ENCODE measurements around the gene ABHD16A.
"Not testable (repeated sequence)": the region's sequence is repeated elsewhere in the genome, so short reads cannot be mapped to it uniquely, and the experiment has no call there.

The ABHD16A gene

DNA sequence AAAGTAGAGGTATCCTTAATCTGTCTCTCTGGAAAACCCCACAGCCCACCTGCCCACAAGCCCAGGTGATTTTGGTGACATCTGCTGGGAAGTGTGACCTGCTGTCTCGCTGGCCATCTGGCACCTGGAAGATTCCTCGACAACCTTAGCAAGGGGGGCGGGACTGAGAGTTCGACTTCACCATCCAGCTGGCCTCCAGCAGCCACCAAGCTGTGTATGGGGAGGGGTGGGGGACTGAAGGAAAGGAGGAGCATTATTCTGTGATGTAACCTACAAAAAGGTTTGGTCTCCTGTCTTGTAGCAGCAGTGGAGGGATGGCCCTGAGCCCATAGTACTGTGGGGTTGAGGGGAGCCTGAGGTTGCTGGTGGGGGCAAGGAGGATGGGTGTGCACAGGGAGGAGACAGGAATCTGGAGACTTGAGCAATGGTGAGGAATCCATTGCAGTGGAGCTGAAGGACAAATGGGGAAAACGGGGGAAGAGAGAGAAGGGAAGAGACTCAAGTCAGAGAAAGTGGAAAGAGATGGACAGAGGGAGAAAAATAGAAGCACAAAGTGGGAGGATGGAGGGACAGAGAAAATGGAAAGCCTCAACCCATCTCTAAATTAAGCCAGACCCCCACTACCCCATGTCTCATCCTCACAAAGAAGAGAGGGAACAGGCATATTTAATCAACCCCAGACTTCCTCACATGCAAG lies 7.5 kb upstream of the ABHD16A start:
- H3K9me3 Mint-ChIP-seq: no peaks in the 10 kb centered on the region
- H3K27me3 Mint-ChIP-seq: no peaks in the 10 kb centered on the region
- H3K36me3 Mint-ChIP-seq (ENCODE audit: low read depth): no peaks in the 10 kb centered on the region
- H3K4me1 Mint-ChIP-seq (ENCODE audit: low read depth): peaks cover 14% of the 10 kb centered on the region
- no peak overlapping the region for H3K27ac Mint-ChIP-seq
- no peak overlapping the region for H3K4me3 Mint-ChIP-seq

DNA sequence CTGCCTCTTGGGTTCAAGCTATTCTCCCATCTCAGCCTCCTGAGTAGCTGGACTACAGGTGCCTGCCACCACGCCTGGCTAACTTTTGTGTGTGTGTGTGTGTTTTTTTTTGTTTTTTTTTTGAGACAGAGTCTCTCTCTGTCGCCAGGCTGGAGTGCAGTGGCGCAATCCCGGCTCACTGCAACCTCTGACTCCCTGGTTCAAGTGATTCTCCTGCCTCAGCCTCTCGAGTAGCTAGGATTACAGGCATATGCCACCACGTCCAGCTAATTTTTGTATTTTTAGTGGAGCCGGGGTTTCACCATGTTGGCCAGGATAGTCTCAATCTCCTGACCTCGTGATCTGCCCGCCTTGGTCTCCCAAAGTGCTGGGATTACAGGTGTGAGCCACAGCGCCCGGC lies 6.0 kb upstream of the ABHD16A start:
- H3K4me3 Mint-ChIP-seq; H3K36me3 Mint-ChIP-seq (ENCODE audit: low read depth); H3K27ac Mint-ChIP-seq; H3K9me3 Mint-ChIP-seq; H3K27me3 Mint-ChIP-seq: not testable (repeated sequence)
- peaks cover 14% of the 10 kb centered on the region for H3K4me1 Mint-ChIP-seq (ENCODE audit: low read depth)

DNA sequence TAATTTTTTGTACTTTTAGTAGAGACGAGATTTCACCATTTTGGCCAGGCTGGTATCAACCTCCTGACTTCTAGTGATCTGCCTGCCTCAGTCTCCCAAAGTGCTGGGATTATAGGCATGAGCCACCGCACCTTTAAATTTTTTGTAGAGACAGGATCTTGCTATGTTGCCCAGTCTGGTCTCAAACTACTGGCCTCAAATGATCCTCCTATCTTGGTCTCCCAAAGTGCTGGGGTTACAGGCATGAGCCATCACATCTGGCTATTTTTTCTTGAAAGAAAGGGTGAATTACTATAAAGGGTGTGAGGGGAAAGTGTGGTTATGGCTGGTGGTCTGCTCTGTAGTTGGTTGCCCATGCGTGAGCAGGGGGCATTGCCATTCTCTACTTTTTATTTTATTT lies 5.1 kb upstream of the ABHD16A start:
- H3K27me3 Mint-ChIP-seq: no peaks in the 10 kb centered on the region
- H3K4me3 Mint-ChIP-seq: no peak overlapping the region
- H3K4me1 Mint-ChIP-seq (ENCODE audit: low read depth): peaks cover 14% of the 10 kb centered on the region
- H3K36me3 Mint-ChIP-seq (ENCODE audit: low read depth): no peaks in the 10 kb centered on the region
- H3K27ac Mint-ChIP-seq: no peak overlapping the region
- H3K9me3 Mint-ChIP-seq: no peaks in the 10 kb centered on the region

DNA sequence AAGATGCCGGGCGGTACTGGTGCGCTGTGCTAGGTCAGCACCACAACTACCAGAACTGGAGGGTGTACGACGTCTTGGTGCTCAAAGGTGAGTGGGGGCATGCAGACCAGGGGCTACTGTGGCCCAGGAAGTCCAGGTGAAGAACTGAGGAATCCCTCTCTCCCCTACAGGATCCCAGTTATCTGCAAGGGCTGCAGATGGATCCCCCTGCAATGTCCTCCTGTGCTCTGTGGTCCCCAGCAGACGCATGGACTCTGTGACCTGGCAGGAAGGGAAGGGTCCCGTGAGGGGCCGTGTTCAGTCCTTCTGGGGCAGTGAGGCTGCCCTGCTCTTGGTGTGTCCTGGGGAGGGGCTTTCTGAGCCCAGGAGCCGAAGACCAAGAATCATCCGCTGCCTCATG lies 4.6 kb upstream of the ABHD16A start:
- Mint-ChIP-seq H3K36me3 (ENCODE audit: low read depth) (no peaks in the 10 kb centered on the region), H3K9me3 (no peaks in the 10 kb centered on the region), H3K27me3 (no peaks in the 10 kb centered on the region), H3K4me1 (ENCODE audit: low read depth) (peaks cover 14% of the 10 kb centered on the region), H3K27ac (no peak overlapping the region), H3K4me3 (no peak overlapping the region)

DNA sequence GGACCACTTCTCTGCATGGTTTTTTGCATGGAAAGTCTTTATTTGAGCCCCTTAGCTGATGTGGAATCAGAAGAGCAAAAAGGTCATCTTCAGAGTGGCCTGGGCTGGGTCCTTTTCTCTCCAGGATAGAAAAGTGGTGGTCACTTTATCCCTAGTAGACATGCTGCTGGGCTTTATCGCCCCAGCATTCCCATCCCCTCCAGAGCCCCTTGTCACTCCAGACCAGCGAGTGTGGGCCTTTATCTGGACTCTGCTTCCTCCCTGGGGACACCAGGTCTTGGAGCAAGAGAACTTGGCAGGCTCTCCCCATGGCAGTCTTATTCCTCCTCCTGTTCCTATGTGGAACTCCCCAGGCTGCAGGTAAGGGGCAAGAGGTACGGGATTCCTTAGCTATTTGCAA lies 3.5 kb upstream of the ABHD16A start, which contains the start of gene LY6G6F:
Gene LY6G6F, plus strand, starts transcription at position 268 of the 400 bp plus-strand sequence. Its CDS starts 41 bp downstream, at position 309.
- no peaks in the 10 kb centered on the region for H3K27me3 Mint-ChIP-seq
- no peak within 1 kb of the TSS for H3K27ac Mint-ChIP-seq
- H3K4me1 Mint-ChIP-seq (ENCODE audit: low read depth): peaks cover 22% of the 10 kb centered on the region
- H3K9me3 Mint-ChIP-seq: no peaks in the 10 kb centered on the region
- H3K4me3 Mint-ChIP-seq: no peak within 1 kb of the TSS
- no peaks in the 10 kb centered on the region for H3K36me3 Mint-ChIP-seq (ENCODE audit: low read depth)

DNA sequence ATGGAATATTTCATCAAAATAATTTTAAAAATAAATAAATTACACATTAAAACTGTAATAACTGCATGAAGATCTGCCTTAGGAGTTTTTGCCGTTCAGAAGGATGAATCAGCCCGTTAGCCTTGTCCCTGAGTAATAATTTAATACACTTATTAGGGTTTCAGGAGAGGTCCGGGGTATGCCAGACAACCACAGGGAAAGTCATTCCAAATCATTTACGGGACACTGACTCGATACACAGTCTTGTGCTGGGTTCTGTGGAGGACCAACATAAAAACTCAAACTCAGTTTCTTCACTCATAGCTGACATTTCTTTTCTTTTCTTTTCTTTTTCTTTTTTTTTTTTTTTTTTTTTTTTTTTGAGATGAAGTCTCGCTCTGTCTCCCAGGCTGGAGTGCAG lies 2.8 kb upstream of the ABHD16A start:
- Mint-ChIP-seq H3K4me1 (ENCODE audit: low read depth) (peaks cover 23% of the 10 kb centered on the region), H3K27ac (no peak overlapping the region), H3K27me3 (no peaks in the 10 kb centered on the region), H3K9me3 (no peaks in the 10 kb centered on the region), H3K36me3 (ENCODE audit: low read depth) (peaks cover 4% of the 10 kb centered on the region), H3K4me3 (no peak overlapping the region)

DNA sequence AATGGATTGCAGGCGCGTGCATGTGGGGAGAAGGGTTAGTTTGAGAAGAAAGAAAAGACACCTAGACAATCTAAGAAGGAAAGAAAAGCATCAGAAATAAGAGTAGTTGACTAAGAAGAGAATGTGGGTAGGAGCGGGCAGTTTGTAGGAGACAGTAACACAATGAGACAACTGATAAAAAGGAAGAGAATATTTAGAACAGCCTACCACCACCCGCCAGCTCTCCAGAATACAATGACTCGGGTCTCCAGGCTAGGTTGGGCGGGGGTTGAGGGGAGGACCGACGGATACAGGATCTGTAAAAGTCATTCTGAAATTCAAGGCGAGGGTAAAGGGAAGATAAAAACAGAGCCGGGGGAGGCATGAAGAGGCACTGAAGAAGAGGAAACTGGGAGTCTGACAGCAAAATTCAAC lies 712 bp downstream of the ABHD16A start:
- peak overlapping the region; percentile 98 for H3K27ac Mint-ChIP-seq

DNA sequence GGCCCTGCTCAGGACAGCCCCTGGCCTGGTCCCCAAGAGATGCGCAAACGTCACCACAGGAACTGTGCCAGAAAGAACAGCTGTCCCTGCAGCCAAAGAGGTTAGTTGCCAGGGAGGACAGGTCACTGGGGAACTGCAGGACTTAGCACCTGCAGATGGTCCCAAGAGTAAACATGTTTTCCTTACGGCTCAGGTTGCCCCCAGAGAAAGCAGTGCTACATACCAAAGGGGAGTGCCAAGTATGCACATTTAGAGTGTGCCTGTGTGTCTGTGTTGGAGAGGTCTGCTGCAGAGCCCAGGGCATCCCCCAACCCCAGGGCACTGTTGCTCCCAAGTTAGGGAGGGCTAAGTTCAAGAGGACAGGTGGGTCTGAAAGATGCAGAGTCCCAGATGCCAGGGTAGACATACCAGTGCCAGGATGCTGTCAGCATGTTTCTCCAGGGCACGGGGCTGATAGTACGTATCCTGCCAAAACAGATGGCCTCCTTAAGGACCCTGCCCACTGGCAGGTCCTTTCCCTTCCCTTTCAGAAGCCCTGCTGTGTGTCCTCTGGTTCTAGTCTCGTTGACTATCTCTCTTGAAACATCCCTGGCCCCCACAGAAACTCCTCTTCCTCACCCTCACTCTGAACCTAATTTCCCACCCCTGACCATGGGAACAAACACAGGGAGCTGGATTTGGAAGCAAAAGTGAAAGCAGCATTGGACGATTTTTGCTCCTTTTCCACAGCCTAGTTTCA lies 1.3 kb downstream of the ABHD16A start:
- H3K4me1 Mint-ChIP-seq (ENCODE audit: low read depth): peaks cover 31% of the 10 kb centered on the region
- peak overlapping the region; percentile 98 for H3K27ac Mint-ChIP-seq

More for the DNA sequence above, 712 bp downstream of the ABHD16A start:
- Mint-ChIP-seq H3K36me3 (ENCODE audit: low read depth) (peaks cover 17% of the 10 kb centered on the region), H3K27me3 (no peaks in the 10 kb centered on the region), H3K9me3 (no peaks in the 10 kb centered on the region), H3K4me1 (ENCODE audit: low read depth) (peaks cover 29% of the 10 kb centered on the region), H3K4me3 (peak overlapping the region; percentile 100)

DNA sequence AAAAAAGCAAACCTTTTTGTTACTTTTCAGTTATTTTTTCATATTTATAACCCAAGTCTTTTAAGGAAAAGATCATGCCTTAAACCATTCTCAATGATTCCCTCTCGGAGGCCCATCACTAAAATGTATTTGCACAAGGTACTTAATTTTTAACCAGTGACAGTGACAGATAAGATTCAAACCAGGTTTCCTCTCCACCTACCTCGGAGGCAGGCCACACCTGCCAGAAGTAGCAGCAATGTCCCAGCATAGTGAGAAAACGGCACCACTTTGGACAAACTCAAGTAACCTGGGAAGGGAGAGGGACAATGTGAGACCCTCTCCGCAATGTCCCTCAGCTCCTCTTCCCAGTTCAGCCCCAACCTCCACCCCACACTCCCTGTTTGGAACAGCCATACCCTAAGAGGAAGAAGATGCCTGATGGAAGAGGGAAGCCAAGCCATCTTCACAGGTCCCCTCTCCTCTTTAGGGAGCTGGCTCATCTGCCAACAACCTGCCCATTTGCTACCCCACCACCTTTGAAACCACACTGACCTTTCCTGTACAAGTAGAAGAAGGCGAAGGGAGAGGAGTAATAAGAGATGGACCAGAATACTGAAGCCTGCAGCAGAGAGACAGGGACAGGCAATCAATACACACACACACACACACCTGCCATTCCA lies 2.3 kb downstream of the ABHD16A start:
- Mint-ChIP-seq H3K4me3 (peak overlapping the region; percentile 100), H3K36me3 (ENCODE audit: low read depth) (peaks cover 26% of the 10 kb centered on the region)

More for the DNA sequence above, 1.3 kb downstream of the ABHD16A start:
- H3K36me3 Mint-ChIP-seq (ENCODE audit: low read depth): peaks cover 21% of the 10 kb centered on the region
- no peaks in the 10 kb centered on the region for H3K27me3 Mint-ChIP-seq
- H3K4me3 Mint-ChIP-seq: peak overlapping the region; percentile 100
- H3K9me3 Mint-ChIP-seq: no peaks in the 10 kb centered on the region

DNA sequence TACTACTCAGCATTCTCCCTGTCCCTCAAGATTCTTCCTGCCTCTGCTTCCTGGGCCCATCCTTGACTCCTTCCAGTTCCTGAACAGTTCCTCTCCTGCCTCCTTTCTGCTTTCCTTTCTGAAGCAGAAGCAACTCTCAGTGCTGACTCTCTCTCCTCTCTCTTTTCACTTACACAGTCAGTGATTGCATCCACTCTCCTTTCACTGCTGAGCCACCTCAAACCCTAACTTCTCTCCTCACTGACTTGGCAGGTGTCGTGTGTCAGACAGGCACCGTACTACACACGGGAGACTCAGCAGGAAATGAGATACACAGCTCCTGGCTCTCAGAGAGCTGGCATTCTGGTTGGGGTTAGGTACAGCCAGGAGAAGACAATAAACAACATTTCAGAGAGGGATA lies 5.6 kb downstream of the ABHD16A start:
- no peaks in the 10 kb centered on the region for H3K27me3 Mint-ChIP-seq
- no peaks in the 10 kb centered on the region for H3K9me3 Mint-ChIP-seq
- H3K36me3 Mint-ChIP-seq (ENCODE audit: low read depth): peaks cover 42% of the 10 kb centered on the region
- H3K4me3 Mint-ChIP-seq: no peak overlapping the region
- H3K4me1 Mint-ChIP-seq (ENCODE audit: low read depth): peaks cover 27% of the 10 kb centered on the region
- H3K27ac Mint-ChIP-seq: peak overlapping the region; percentile 26

More for the DNA sequence above, 2.3 kb downstream of the ABHD16A start:
- H3K27me3 Mint-ChIP-seq: no peaks in the 10 kb centered on the region
- H3K9me3 Mint-ChIP-seq: no peaks in the 10 kb centered on the region
- peaks cover 31% of the 10 kb centered on the region for H3K4me1 Mint-ChIP-seq (ENCODE audit: low read depth)
- H3K27ac Mint-ChIP-seq: peak overlapping the region; percentile 32

DNA sequence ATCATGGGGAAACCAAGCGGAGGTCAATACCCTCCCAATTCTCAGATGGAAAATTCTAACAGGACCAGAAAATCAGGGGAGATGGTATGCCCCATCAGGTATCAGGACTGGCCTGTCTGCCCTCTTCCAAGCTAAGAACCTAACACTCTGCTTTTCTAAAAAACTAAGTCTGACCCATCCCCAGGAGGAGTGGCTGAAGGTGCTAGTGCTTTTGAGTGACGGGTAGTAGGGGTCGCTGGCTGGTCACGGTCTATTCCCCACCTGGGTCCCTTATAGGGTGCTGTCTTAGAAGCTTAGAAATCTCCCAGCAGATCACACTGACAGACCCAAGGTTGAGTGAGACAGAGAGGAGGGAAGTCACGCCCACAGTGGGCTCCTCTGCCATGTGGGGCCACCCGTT lies 9.6 kb downstream of the ABHD16A start:
- Mint-ChIP-seq H3K27me3 (no peaks in the 10 kb centered on the region), H3K9me3 (no peaks in the 10 kb centered on the region), H3K36me3 (ENCODE audit: low read depth) (peaks cover 48% of the 10 kb centered on the region), H3K4me1 (ENCODE audit: low read depth) (peaks cover 25% of the 10 kb centered on the region), H3K4me3 (no peak overlapping the region), H3K27ac (no peak overlapping the region)

DNA sequence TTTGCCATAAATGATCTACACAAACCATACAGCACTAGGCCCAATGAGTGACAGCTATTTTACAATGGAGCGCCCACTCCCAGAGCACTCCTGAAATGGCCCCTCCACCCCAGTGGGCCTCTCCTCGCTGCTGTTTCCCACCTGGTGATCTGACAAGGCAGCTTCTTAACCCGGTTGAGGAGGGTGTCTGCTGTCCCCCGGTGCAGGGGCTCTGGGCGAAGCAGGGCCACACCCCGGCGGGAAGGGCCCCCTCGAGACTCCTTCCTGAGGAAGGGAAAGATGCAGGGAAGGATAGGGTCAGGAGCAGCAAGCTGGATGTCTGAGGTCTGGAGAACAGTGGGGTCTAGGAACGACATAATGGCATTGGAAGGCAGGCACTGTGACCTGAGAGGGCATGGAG lies 10.2 kb downstream of the ABHD16A start:
- H3K9me3 Mint-ChIP-seq: no peaks in the 10 kb centered on the region
- peaks cover 47% of the 10 kb centered on the region for H3K36me3 Mint-ChIP-seq (ENCODE audit: low read depth)
- no peaks in the 10 kb centered on the region for H3K27me3 Mint-ChIP-seq
- H3K4me1 Mint-ChIP-seq (ENCODE audit: low read depth): peaks cover 23% of the 10 kb centered on the region
- no peak overlapping the region for H3K27ac Mint-ChIP-seq
- H3K4me3 Mint-ChIP-seq: no peak overlapping the region

DNA sequence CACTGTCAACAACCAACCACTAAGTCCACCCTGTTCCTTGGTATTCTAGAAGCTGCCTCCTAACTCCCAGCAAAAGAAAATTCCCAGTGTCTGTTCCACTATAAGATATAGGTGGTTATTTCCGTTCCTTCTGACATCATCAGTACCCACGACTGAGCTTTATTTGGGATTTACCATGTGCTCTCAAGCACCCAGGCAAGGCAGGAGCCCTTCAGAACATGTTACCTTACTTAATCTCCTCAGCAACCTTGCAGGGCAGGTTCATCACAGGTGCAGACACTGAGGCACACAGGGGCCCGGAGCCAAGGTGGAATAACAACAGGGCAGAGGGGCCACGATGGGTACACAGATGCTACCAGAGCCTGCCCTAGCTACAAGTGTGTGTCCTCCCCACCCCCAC lies 10.8 kb downstream of the ABHD16A start:
- Mint-ChIP-seq H3K4me1 (ENCODE audit: low read depth) (peaks cover 17% of the 10 kb centered on the region), H3K27me3 (no peaks in the 10 kb centered on the region), H3K27ac (no peak overlapping the region), H3K4me3 (no peak overlapping the region), H3K9me3 (no peaks in the 10 kb centered on the region), H3K36me3 (ENCODE audit: low read depth) (peaks cover 45% of the 10 kb centered on the region)

DNA sequence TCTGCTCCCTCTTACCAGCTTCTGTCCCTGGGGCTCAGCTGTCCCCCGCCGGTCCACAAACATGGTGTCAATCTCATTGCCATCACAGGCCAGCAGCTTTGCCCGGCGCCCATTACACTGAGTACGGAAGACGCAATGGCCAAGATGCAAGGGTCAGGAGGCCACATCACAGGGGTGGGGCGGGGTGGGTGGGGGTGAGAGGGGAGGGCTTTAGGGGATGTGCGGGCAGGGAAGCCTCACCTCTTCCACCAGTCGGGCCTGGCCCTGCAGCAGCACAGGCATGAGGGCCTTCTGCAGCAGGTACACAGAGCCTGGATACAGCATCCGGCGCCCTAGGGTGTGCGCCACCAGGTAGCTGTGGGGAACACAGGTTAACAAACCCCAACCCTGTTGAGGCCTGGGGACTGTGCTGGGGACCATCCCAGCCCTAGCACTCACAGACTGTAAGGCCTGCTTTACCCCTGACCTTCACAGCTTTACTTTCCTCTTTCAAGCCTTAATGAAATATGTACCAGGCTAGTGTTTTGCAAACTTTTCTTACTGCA lies 11.5 kb downstream of the ABHD16A start:
- peaks cover 45% of the 10 kb centered on the region for H3K36me3 Mint-ChIP-seq (ENCODE audit: low read depth)
- no peaks in the 10 kb centered on the region for H3K9me3 Mint-ChIP-seq
- no peaks in the 10 kb centered on the region for H3K27me3 Mint-ChIP-seq
- H3K4me3 Mint-ChIP-seq: no peak overlapping the region
- H3K27ac Mint-ChIP-seq: no peak overlapping the region
- H3K4me1 Mint-ChIP-seq (ENCODE audit: low read depth): peaks cover 16% of the 10 kb centered on the region

DNA sequence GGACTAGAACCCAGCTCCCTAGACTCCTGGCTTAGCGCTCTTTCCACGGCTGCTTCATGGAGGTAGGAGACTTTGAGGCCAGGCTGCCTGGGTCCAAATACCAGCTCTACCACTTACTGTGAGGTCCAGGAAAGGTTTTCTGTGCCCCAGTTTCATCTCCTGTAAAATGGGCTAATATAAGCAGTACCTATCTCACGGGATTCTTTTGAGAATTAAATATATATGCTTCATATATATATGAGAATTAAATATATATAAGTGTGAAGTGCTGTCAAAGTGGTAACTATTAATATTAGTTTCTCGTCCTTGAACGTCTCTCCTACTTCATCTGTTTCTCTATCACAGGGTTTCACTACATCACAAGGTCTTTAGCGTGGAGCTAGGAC lies 12.1 kb downstream of the ABHD16A start:
- H3K9me3 Mint-ChIP-seq: no peaks in the 10 kb centered on the region
- peaks cover 41% of the 10 kb centered on the region for H3K36me3 Mint-ChIP-seq (ENCODE audit: low read depth)
- H3K27ac Mint-ChIP-seq: peak overlapping the region; percentile 60
- peaks cover 16% of the 10 kb centered on the region for H3K4me1 Mint-ChIP-seq (ENCODE audit: low read depth)
- no peaks in the 10 kb centered on the region for H3K27me3 Mint-ChIP-seq
- no peak overlapping the region for H3K4me3 Mint-ChIP-seq

Measured in stimulated activated naive CD8-positive, alpha-beta T cell treated with anti-CD3 and anti-CD28 coated beads, Interleukin-15, Interleukin-2, amounts not matched to agents 100 ng/mL and 50 ng/mL, for 24 hours (primary cell).